Dermis blood vessel endothelial cell (primary cell): Measurements from ENCODE around the gene SAMHD1. TPM values are rescaled to one million over a fixed set of nuclear protein-coding genes. Genes with fewer than 3 reads are reported as not detected.
"Not testable (repeated sequence)": the region's sequence is repeated elsewhere in the genome, so short reads cannot be mapped to it uniquely, and the experiment has no call there.

Experiments used
- DNase-seq: peaks from one replicate; pipeline ENCODE4 v3.0.0; 2010
- total RNA-seq: library from RNA; depleted of rRNA; stranded (reverse); fragments of >200 nt; gene quantifications from 2 replicates; pipeline ENCODE4 v1.2.3, GENCODE V29; 2014

The SAMHD1 gene
- total RNA-seq, 1 donor from 2014 or later: 54.5 TPM

DNA sequence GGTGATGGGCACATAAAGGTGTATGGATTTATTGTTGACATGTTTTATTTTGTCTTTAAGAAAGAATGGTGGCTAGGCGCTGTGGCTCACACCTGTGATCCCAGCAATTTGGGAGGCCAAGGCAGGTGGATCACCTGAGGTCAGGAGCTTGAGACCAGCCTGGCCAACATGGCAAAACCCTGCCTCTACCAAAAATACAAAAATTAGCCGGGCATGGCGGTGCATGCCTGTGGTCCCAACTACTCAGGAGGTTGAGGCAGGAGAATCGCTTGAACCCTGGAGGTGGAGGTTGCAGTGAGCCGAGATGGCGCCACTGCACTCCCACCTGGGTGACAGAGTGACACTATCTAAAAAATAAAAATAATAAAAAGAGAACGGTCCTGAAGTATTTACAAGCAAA lies 45.4 kb downstream of the SAMHD1 start:
- not testable (repeated sequence) for DNase-seq

DNA sequence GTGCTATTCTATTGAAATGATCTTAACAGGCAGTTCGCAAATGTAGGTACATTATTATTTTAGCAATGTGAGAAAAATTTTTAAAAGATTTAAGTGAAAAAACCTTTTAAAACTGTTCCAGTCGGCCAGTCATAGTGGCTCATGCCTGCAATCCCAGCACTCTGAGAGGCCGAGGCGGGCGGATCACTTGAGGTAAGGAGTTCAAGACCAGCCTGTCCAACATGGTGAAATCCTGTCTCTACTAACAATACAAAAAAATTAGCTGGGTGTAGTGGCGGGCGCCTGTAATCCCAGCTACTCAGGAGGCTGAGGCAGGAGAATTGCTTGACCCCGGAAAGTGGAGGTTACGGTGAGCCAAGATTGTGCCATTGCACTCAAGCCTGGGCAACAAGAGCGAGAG lies 45.9 kb downstream of the SAMHD1 start:
- not testable (repeated sequence) for DNase-seq

DNA sequence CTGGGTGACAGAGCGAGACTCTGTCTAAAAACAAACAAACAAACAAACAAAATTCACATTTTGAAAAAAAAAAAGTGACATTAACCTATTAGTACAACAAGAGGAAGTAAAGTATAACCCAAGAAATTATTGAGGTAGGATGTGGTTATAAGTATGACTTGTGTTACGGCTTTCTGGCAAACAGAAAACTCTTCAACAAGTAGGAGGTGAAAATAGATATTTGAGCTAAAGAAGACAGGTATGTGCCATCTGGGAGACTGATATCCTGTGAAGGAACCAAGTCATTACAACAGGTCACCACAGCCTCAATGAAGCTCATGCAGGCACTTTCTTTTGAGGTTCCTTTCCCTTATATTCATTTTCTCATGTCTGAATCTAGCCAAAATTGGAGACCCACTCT lies 46.8 kb downstream of the SAMHD1 start:
- no peak for DNase-seq

GRCh38 chr20:36895036-36895435 lies 56.5 kb downstream of the SAMHD1 start:
- no peak for DNase-seq

- DNase-seq: no peak
Measured at GRCh38 chr20:36893801-36894200, 57.7 kb downstream of the SAMHD1 start.

DNA sequence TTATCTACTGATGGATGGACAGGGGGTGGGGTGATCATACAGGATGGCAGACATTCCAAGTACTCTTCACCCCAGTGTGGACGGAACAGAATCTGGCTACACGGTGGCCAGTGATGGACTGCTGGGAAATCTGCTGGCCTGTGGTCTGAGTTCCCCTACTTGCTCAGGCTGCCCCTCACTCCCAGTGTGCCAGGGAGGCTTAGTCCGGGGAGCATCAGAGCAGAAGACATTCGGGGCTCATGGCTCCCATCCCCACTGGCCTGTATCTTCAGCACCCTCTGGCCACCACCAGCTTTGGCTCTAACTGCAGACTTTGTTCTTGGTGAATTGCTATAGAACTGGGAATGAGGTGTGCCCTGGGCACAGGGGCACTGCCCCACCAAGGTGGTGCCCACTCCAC lies 60.3 kb downstream of the SAMHD1 start:
- no peak for DNase-seq

DNA sequence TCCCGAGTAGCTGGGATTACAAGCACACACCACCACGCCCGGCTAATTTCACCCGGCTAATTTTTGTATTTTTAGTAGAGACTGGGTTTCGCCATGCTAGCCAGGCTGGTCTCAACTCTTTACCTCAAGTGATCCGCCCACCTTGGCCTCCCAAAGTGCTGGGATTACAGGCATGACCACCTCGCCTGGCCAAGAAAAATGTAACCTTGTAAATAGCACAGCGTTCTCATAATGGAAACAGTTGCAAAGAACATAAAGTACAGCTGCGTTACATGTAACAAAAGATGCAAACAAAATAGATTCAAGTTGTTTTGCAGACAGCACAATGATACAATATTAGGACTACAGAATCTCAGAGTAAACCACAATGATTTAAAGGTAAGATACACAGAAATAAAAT lies 60.9 kb downstream of the SAMHD1 start:
- no peak for DNase-seq

GRCh38 chr20:36888880-36889516 lies 62.5 kb downstream of the SAMHD1 start:
- DNase-seq: no peak

DNA sequence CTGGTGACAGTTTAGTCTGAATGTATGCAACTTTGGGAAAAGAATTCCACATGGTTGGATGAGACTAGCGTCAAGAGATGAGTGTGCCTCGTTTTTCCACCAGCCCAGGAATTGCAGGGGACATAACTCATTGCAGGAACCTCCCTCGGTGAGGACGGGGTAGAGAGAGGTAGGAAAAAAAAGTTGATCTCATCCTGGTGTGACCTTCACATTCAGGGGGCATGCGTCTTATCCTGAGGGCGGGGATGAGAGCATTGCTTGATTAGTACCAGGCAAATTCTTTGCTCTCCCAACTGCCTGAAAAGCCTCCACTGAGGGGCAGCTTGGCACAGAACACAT lies 63.8 kb downstream of the SAMHD1 start:
- no peak for DNase-seq

DNA sequence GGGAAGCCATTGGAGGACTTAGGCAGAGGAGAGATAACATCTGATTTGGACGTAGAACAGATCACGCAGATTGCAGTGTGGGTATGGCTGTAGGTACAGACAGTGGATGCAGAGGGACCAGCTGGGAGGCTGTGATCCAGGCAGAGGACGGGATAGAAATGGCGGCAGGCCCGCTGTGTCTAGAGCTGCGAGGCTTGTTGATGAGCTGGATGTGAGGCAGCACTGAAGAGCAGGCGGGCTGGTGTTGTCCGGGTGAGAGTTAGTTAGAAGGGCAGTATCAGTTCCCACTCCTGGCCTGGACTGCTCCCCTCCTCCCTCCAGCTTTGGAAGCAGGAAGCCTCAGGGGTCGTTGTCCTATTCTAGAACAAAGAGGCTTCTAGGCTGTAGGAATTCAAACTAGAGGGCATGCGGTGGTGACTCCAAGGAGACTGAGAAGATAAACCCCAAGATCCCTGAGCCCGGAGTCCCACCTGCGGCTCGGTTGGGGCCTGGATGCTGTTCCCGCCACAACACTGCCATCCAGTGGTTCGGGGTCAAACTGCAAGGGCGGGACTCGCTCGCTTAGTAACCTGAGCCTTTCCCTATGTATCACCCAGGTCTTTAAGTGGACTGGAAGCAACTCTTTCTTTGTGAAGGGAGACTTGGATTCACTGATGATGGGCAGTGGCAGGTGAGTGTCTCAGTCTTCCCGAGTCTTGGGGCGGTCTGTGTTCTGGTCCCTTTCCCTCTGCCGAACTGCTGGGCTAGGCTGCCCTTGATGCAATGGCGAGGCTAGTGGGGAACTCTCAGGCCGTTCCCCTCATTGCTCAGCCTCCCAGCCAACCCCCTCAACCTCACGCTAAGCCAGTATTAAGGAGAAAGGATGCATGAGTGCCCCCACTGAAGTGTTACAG lies 64.4 kb downstream of the SAMHD1 start:
- peak; percentile 85 for DNase-seq

GRCh38 chr20:36885356-36885755 lies 66.2 kb downstream of the SAMHD1 start:
- DNase-seq: peak; percentile 30

GRCh38 chr20:36883977-36884535 lies 67.5 kb downstream of the SAMHD1 start:
- no peak for DNase-seq

GRCh38 chr20:36881888-36882287 lies 69.6 kb downstream of the SAMHD1 start:
- DNase-seq: no peak

DNA sequence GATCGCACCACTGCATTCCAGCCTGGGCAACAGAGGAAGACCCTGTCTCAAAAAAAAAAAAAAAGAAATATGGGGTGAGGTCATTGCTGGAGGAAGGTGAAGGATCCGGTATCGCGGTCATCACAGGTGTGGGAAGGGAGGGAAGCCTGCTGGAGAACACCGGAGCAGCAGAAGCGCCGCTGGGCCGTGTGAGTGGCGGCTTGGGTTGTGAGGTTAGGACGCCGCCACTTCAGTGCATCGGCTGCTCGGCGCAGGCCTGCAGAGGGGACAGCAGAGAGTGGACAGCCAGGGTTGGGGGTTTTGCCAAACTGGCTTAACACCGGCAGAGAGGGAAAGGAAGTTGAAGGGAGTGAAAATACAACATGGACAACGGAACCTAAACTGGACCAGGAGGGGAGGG lies 70.2 kb downstream of the SAMHD1 start:
- DNase-seq: no peak

GRCh38 chr20:36880741-36881250 lies 70.7 kb downstream of the SAMHD1 start:
- no peak for DNase-seq

DNA sequence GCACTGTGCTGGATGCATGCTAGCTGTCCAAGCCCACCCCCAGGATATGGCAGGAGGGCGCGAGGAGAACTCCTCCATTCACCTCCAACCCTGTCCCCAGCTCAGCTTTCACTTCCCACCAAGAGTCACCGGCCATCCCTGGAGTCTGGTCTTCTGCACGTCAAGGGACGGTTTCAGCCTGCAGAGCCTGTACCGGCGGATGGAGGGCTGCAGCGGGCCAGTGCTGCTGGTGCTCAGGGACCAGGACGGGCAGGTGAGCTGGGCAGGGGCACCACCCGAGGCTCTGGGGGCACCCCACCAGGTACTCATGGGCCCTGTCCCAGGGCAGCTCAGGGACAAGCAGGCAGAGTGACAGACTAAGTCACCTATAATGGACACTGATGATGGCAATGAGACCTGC lies 72.6 kb downstream of the SAMHD1 start:
- no peak for DNase-seq

DNA sequence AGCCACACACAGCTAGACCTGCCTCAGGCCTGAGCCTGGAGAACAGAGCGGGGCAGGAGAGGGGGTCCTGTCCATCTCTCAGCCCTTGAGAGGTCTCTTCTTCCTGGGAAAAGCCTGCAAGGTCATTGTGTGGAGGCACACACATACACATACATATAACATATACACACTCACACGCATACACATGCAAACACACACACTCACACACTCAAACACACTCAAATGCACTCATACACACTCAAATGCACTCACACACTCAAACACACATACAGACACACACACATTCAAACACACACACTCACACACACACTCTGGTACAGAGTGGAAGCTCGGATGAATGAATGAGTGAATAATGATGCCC lies 75.1 kb downstream of the SAMHD1 start:
- no peak for DNase-seq

DNA sequence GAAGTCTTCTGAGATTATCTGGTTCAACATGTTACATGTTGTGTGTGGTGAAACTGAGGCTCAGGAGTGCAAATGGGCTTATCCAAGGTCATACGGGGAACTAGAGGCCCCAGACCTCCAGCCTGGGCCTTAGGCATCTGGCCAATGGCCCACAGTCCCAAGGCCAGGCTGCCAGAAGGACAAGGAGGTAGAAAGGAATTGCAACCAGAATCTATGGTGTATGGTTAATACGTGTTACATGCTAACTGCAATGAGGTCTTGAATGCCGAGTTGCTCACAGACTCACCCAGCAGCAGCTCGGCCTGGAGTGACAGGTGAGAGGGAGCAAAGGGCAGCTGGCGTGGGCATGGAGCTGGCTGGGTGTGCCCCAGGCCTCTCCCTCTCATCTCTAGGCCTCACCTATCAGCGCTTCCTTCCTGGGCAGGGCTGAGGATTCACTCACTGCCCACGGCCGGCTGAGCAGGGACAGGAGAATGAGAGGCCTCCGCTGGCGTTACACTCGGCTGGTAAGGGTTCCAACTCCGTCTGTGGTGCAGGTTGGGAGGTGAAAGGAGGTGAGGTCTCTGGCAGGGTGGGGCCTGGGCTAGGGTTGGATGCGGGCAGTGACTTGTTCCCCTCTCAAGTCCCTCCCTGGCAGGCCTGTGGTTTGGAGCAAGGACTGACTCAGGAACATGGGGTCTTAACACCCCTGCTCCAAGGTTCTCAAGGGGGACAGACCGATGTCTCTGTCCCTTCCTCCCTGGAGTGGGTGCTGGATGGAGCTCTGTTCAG lies 75.6 kb downstream of the SAMHD1 start, which contains the start of gene TLDC2:
TSS of gene TLDC2 (plus strand) at position 437 of the 771 bp plus-strand sequence. CDS start at position 474, 37 bp downstream.
- no peak for DNase-seq

- DNase-seq: not testable (repeated sequence)
Measured at GRCh38 chr20:36875093-36875492, 76.4 kb downstream of the SAMHD1 start.

- DNase-seq: no peak
Measured at GRCh38 chr20:36873498-36874189, 77.9 kb downstream of the SAMHD1 start.

GRCh38 chr20:36872852-36873251 lies 78.7 kb downstream of the SAMHD1 start:
- no peak for DNase-seq
